ENCODE data around the gene TERT.

The TERT gene

GRCh38 chr5:1317921-1318565 lies 23.2 kb upstream of the TERT start:
- no peak for DNase-seq

- DNase-seq = no peak
Measured at GRCh38 chr5:1316588-1317340, 21.9 kb upstream of the TERT start.

GRCh38 chr5:1315709-1316587 lies 21.1 kb upstream of the TERT start:
- peak; percentile 47 for DNase-seq

- DNase-seq = no peak
Measured at GRCh38 chr5:1315018-1315708, 20.3 kb upstream of the TERT start.

- no peak for DNase-seq
Measured at GRCh38 chr5:1314564-1314982, 19.7 kb upstream of the TERT start.

- no peak for DNase-seq
Measured at GRCh38 chr5:1312993-1313833, 18.3 kb upstream of the TERT start.

- DNase-seq = no peak
Measured at GRCh38 chr5:1312206-1312605, 17.3 kb upstream of the TERT start.

- no peak for DNase-seq
Measured at GRCh38 chr5:1311439-1312055, 16.7 kb upstream of the TERT start.

GRCh38 chr5:1310118-1310517 lies 15.2 kb upstream of the TERT start:
- no peak for DNase-seq

GRCh38 chr5:1304033-1304432 lies 9.2 kb upstream of the TERT start:
- no peak for DNase-seq

- DNase-seq = no peak
Measured at GRCh38 chr5:1302258-1302657, 7.4 kb upstream of the TERT start.

GRCh38 chr5:1300581-1301083 lies 5.8 kb upstream of the TERT start:
- DNase-seq = no peak

- no peak for DNase-seq
Measured at GRCh38 chr5:1299961-1300360, 5.1 kb upstream of the TERT start.

GRCh38 chr5:1299511-1299850 lies 4.6 kb upstream of the TERT start:
- DNase-seq = no peak

- no peak for DNase-seq
Measured at GRCh38 chr5:1298723-1299510, 4.0 kb upstream of the TERT start.

- DNase-seq = no peak
Measured at GRCh38 chr5:1298067-1298551, 3.2 kb upstream of the TERT start.

GRCh38 chr5:1297243-1297642 lies 2.4 kb upstream of the TERT start:
- no peak for DNase-seq

- DNase-seq = no peak
Measured at GRCh38 chr5:1295650-1296037, 776 bp upstream of the TERT start.

GRCh38 chr5:1294206-1294834 lies 548 bp downstream of the TERT start:
- DNase-seq = no peak

Measured in effector CD8-positive, alpha-beta T cell (primary cell).